Panc1 (cell line): ENCODE data around the gene SMC4. TPM values are rescaled to one million over a fixed set of nuclear protein-coding genes. Genes with fewer than 3 reads are reported as not detected.

Experiments
- ATAC-seq: fragments of 200-7000 bp; cut with Tn5 transposase; 2 replicates; pipeline ENCODE4 v1.9.1; 2020; ENCODE audit warnings: mild to moderate bottlenecking, moderate library complexity
- BruUV-seq: library from RNA; stranded (reverse); fragments of 400-500 nt; replicated peaks from 2 replicates; lab custom pipeline; 2021; lab: Mats Ljungman, UMichigan
- CTCF ChIA-PET: fragments of 300-600 bp; sonication (Branson Sonifier 250); formaldehyde crosslinking; loops from one replicate; lab custom pipeline; 2022; ENCODE audit warnings: antibody characterized with exemption; lab: Charles Lee
- POLR2A ChIA-PET: fragments of 300-600 bp; sonication (Branson Sonifier 250); formaldehyde crosslinking; loops from one replicate; lab custom pipeline; 2022; ENCODE audit warnings: antibody characterized with exemption; lab: Charles Lee
- DNase-seq: peaks from one replicate; pipeline ENCODE4 v3.0.0-alpha.2; 2010; ENCODE audit warnings: low read depth, low spot score
- H3K27ac ChIP-seq: 2 replicates; pipeline ENCODE4 v1.5.1; 2011; ENCODE audit warnings: mild to moderate bottlenecking, low read length, inconsistent platforms
- H3K27me3 ChIP-seq: fragments of 200-500 bp; sonication (Bioruptor generic); 2 replicates; pipeline ENCODE4 v1.6.0; 2014; ENCODE audit warnings: low read length, inconsistent platforms; ENCODE audit not compliant: control insufficient read depth, insufficient read depth
- H3K36me3 ChIP-seq: fragments of 200-500 bp; sonication (Bioruptor generic); 2 replicates; pipeline ENCODE4 v1.5.1; 2014; ENCODE audit warnings: inconsistent platforms, mild to moderate bottlenecking, low read length, moderate library complexity; ENCODE audit not compliant: control insufficient read depth, insufficient read depth
- H3K4me1 ChIP-seq: 2 replicates; pipeline ENCODE4 v1.5.1; 2011; ENCODE audit warnings: inconsistent platforms, mild to moderate bottlenecking, low read length, moderate library complexity; ENCODE audit not compliant: control insufficient read depth, insufficient read depth
- H3K4me3 ChIP-seq, 2 experiments: 2 replicates each; pipeline ENCODE4 v1.5.1; 2011 to 2012; ENCODE audit warnings: low read depth in 2 of 2, low read length in 2 of 2, mild to moderate bottlenecking in 2 of 2, inconsistent platforms in 1 of 2, moderate library complexity in 1 of 2
- H3K9me3 ChIP-seq: fragments of 200-500 bp; sonication (Bioruptor generic); 2 replicates; pipeline ENCODE4 v1.5.1; 2014; ENCODE audit warnings: low read depth, mild to moderate bottlenecking, inconsistent platforms, low read length, moderate library complexity; ENCODE audit not compliant: control insufficient read depth, insufficient read depth
- CTCF ChIP-seq: fragments of 450-650 bp; IDR thresholded peaks from 2 replicates; pipeline ENCODE4 v1.5.1; 2017; ENCODE audit warnings: mild to moderate bottlenecking
- POLR2AphosphoS5 ChIP-seq: IDR thresholded peaks from 2 replicates; pipeline ENCODE4 v1.6.1; 2012; ENCODE audit warnings: mild to moderate bottlenecking, low read depth, low read length, moderate library complexity
- REST ChIP-seq, 2 experiments: IDR thresholded peaks; 2 replicates each; pipeline ENCODE4 v1.6.1; 2011 to 2012; ENCODE audit warnings: low read depth in 2 of 2, control low read depth in 1 of 2, low read length in 1 of 2, mild to moderate bottlenecking in 1 of 2, moderate library complexity in 1 of 2; ENCODE audit not compliant: insufficient read depth in 1 of 2
- SIN3A ChIP-seq: IDR thresholded peaks from 2 replicates; pipeline ENCODE4 v1.6.1; 2012; ENCODE audit warnings: low read depth, mild to moderate bottlenecking, low read length, moderate library complexity, borderline replicate concordance; ENCODE audit not compliant: insufficient read depth
- TCF7L2 ChIP-seq: IDR thresholded peaks from 2 replicates; pipeline ENCODE4 v1.6.1; 2011; ENCODE audit warnings: mild to moderate bottlenecking, low read depth, low read length, inconsistent platforms
- in situ Hi-C: cut with HindIII; loops from 2 replicates; pipeline ENCODE4 v1.10.0; 2016; ENCODE audit warnings: low sequenced_read_pairs, low pct_unique_long_range_greater_than_20kb
- intact Hi-C: fragments of 100-400 bp; cut with micrococcal nuclease; formaldehyde crosslinking; loops from one replicate; pipeline ENCODE4 v1.10.0; 2022; ENCODE audit not compliant: unreplicated experiment
- total RNA-seq: library from RNA; stranded (reverse); gene quantifications from one replicate; pipeline ENCODE4 v1.2.1, GENCODE V29; 2021; ENCODE audit not compliant: unreplicated experiment

SMC4 gene
- total RNA-seq, 1 experiment from 2014 or later, result 160 TPM

- no peak for TF ChIP-seq POLR2AphosphoS5
- no peak for TF ChIP-seq CTCF
- no peak for TF ChIP-seq SIN3A
- TF ChIP-seq REST (IDR thresholded peaks at IDR 0.05; ENCODE audit: insufficient read depth in 1 of 2, low read depth in 2 of 2, low read length in 1 of 2), result no peak
- no peak for TF ChIP-seq TCF7L2
- BruUV-seq, result no TSS peak
- no peaks in the 10 kb centered on the region for H3K4me1 ChIP-seq
- H3K9me3 ChIP-seq, result no peaks in the 10 kb centered on the region
- intact Hi-C loops, result no loop called here
- H3K27ac ChIP-seq, result no peak overlapping the region
- POLR2A ChIA-PET, result no interaction called here
- H3K27me3 ChIP-seq, result peaks cover 3% of the 10 kb centered on the region; the same call in 1 of the 2 replicates
- no peaks in the 10 kb centered on the region for H3K36me3 ChIP-seq
- peak; percentile 34; the same call in 1 of the 2 replicates for ATAC-seq
- H3K4me3 ChIP-seq, result no peak overlapping the region
- in situ Hi-C loops, result no loop called here
- no peak for DNase-seq
- CTCF ChIA-PET, result no interaction called here
Observed at GRCh38 chr3:160460033-160460432, 60.6 kb downstream of the SMC4 start.

GRCh38 chr3:160464321-160464720, 64.9 kb downstream of the SMC4 start:
- intact Hi-C loops, result no loop called here
- H3K27me3 ChIP-seq, result peaks cover 8% of the 10 kb centered on the region; the same call in 1 of the 2 replicates
- H3K4me1 ChIP-seq, result no peaks in the 10 kb centered on the region
- no peak for DNase-seq
- in situ Hi-C loops, result no loop called here
- no peak for ATAC-seq
- H3K9me3 ChIP-seq, result no peaks in the 10 kb centered on the region
- H3K4me3 ChIP-seq, result no peak overlapping the region
- no peaks in the 10 kb centered on the region for H3K36me3 ChIP-seq
- ChIA-PET CTCF (no interaction called here), POLR2A (no interaction called here)
- TF ChIP-seq REST (IDR thresholded peaks at IDR 0.05; ENCODE audit: insufficient read depth in 1 of 2, low read depth in 2 of 2, low read length in 1 of 2) (no peak), TCF7L2 (no peak), SIN3A (no peak)
- no peak overlapping the region for H3K27ac ChIP-seq
- no TSS peak for BruUV-seq
